Stimulated activated CD8-positive, alpha-beta memory T cell treated with anti-CD3 and anti-CD28 coated beads, Interleukin-12 subunit alpha, Interleukin-12 subunit beta, amount 100 ng/mL, for 24 hours (primary cell): ENCODE measurements around the gene TOM1L2.

Source experiments
- DNase-seq: peaks from one replicate; pipeline ENCODE4 v3.0.0-alpha.2; 2020; ENCODE audit errors: extremely low read depth

Gene TOM1L2

DNA sequence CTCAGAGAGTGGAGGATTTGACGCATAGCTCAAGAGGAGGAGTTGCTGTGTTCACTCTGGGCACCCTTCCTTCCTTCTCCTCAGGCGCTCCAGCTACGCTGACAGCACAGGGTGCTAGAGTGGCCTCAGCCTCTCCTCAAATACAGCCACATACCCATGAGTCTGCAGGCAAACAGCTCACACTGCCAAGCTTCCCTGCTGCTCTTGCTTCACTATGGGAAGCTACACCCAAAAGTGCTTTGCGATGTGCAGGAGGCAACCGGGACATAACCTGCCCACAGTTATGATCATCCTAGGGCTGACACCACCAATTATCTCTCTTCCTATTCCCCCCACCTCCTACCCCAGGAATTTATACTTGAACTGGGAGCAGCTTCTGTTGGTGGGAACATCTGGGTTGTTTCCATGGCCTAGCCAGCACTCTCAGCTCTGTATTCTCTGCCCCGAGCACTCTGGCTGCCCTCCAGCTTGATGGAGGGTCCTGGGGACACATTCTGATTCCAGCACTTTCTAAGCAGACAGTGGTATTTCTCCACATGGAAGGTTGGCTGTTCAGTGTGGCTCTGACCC is 95.2 kb downstream of the TOM1L2 start:
- no peak for DNase-seq

DNA sequence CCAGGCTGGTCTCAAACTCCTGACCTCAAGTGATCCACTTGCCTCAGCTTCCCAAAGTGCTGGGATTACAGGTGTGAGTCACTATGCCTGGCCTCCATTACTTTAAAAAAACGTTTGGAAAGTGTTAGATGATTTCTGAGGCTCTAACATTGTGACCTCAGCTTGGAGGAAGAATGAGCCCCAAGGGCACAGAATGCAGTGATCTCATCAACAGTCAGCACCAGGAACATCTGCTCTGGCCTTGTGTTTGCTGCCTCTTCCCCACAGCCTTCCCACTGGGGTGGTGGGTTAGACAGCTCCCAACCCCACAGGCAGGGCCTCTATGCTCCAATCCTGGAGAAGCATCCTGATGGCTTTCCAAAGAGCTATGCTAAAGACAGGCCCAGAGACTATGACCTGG is 97.7 kb downstream of the TOM1L2 start:
- DNase-seq, result no peak

DNA sequence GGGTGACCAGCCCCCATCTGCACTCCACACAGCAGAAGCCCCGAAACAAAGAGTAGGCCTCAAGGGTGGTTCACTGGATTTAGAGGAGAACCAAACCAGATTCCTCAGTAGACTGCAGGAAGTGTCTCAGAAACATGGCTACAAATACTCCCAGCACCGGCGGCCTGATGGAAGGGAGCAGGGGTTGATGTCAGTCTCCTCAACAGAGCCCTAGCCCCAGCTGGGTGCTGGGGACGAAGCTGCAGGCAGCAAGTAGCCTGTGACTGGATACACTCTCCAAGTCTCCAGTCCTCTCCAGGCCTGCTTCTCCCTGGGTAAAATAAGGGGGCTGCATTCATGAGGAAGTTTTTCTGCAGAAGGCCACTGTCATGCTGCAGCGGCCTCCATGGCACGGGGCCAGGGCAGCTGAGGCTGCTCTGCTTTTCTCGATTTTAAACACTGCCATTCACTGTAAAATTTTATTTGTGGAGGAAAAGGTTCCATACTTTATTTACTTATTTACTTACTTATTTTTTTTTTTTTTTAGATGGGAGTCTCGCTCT is 98.7 kb downstream of the TOM1L2 start:
- DNase-seq, result no peak

DNA sequence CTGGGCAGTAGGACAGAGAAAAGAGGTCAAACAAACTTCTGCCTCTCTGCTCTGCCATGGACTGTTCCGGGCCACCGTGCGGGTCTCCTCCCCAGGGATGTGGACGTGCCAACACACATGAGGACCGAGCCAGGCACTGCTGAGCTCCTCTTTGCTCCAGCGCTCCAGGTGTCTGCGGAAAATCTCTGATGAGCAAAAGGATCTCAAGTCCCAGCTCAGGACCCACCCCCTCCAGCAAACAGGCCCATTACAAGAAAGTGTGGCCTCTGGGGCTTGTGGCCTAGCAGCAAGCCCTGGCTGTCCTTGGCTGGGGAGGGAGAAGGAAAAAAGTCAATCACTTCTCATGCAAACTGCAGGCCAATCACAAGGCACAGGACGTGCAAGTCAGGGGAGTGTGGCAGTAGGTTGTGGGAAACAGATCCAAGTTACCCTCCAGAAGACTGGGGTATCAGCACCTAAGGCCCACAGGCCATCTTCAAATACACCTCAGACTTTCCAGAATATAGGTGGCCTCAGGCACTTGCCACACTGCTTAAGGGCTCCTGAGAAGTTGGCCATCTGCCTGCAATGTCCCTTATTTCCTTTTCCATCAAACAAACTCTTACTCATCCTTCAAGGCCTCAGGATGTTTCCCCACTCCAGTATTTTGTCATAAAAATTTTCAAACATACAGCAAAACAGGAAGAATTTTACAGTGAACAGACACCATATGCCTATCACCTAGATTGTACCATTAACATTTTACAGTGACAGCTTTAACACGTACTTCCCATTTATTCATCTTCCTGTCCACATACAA is 99.5 kb downstream of the TOM1L2 start:
- no peak for DNase-seq

DNA sequence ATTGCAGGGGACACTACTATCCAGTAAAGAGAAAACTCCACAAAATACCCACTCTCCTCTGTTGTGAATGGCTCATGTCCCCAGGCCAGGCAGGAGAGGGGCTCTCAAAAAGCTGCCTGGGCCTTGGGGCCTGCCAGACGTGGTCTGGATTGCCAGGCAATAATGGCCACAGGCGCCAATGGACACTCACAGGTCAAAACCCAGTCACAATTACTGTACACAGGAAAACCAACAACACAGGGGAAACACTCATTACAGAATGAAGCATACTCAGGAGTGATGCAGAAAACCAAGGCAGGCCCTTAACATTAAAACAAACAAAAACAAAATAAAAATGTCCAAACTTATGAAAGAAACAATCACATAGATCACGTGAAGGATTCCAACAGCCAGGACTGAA is 100.3 kb downstream of the TOM1L2 start:
- no peak for DNase-seq

DNA sequence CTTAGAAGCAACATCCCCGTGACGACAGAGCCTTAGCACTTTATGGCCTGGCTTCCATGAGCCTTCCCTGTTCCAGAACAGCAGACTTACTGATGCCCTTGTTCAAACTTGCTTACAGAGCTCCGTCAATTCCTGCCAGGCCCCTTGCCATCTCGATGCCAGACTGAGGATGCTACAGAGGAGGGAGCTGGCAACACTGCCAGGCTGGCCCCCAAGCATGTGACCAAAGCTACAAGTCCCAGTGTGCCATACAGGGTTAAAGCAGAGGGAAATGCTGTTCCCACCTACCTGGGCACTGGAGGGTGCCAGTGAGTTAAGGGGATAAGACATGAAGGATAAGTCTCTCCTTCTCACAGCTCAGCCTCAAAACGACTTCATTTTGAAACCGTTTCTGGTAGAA is 102.0 kb downstream of the TOM1L2 start:
- DNase-seq, result no peak

DNA sequence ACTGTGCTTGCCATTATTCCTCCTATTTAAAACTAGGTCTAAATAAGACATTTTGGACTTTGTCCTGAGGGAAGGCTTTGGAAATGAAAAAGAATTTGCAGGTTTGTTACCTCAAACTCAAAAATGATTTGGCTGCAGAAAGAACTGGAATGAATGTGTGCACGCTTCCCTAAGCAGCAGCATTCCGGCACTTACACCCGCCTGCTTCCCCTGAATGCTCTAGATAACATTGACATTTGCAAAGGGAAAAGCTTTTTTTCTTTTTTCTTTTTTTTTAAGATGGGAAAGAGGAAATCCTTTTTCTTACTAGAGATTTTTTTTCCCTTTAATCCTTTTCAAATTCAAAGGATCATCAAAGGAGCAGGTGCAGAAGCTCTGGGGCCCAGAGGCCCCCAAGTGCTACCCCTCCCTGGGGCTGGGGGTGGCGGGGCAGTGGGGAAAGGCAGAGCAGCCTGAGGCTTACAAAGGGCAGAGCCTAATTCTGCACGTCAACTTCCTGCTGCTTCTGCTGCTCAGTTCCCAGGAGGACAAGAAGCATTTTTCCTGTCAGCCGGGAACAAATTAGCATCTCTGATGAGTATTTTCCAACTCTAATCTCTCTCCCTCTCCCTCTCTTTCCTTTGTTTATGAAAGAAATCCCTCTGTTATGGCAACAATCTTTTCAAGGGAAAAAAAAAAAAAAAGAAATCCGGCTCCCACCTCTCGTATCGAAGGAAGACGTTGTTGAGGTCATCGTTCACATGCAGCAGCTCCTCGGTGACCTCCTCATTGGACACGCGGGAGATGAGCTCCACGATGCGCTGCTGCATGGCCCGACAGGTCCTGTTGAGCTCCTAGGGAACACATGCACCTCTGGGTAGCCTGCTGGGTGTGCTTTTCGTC is 103.3 kb downstream of the TOM1L2 start:
- DNase-seq, result no peak

DNA sequence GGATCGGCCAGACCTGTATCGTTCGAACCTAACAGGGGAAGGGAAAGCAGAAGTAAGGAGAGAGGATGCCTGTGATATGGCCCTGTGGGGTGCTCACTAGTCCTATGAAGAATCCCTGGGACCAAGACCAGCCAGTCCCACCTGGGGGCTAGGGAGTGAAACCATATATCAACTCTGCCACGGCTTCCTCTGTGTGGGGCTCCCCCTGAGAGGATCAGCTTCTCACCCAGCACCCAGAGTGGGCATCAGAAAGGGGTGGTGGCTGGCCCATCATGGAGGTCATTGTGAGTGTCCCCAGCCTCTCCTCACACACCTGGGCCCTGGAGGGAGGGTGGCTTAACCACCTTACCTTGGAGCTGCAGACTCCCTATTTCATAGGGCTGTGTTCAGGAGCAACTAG is 105.3 kb downstream of the TOM1L2 start:
- DNase-seq, result no peak

DNA sequence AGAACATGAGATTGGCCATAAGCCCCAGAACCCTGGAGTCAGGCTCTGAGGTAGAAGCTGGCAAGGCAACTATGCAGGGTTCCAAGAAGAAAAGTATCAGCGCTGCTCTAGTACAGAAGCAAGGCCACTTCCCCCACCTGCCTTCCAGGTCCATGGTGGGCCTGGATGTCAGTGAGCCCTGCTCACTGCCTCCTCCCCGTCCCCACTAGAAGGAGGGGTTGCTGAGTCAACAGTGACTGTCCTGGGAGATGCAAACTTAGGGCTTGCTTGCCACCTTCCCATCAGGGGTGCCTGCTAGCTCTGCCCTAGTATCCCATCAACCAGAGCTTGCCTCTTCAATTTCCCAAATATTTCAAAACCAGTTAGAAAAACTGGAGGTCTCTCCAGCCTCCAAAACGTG is 105.8 kb downstream of the TOM1L2 start:
- no peak for DNase-seq

DNA sequence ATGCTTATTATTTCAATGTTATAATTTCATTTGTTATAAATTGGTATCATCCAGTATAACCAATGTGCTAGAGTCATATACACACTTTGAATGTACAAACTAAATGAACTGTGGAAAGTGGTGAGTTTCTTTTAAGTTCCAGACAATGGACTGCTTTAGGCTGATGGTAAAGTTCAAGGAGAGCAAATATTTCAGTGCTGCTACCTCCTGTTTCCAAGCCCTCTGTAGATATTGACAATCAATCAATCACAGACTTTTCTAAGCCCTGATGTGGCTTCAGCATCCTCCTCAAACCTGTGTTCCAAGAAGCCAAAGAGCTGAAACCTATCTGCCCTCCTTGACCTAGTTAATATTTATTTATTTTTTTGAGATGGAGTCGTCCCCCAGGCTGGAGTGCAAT is 107.2 kb downstream of the TOM1L2 start:
- no peak for DNase-seq

DNA sequence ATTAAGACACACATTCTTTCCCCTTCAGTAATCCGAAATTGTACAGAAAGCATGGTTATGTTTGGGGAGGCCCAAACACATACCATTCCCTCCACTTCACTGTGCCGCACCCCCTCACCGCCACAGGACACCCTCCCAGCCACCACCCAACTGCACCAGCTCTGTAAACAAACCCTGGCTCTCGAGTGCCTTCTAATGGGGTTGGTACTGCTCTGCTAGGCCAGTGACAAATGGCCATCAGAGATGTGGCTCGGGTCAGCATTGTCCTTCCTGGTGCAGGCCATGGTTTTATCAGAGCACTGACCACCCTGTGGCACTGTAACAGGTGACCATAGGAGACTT is 111.5 kb downstream of the TOM1L2 start:
- DNase-seq, result no peak

DNA sequence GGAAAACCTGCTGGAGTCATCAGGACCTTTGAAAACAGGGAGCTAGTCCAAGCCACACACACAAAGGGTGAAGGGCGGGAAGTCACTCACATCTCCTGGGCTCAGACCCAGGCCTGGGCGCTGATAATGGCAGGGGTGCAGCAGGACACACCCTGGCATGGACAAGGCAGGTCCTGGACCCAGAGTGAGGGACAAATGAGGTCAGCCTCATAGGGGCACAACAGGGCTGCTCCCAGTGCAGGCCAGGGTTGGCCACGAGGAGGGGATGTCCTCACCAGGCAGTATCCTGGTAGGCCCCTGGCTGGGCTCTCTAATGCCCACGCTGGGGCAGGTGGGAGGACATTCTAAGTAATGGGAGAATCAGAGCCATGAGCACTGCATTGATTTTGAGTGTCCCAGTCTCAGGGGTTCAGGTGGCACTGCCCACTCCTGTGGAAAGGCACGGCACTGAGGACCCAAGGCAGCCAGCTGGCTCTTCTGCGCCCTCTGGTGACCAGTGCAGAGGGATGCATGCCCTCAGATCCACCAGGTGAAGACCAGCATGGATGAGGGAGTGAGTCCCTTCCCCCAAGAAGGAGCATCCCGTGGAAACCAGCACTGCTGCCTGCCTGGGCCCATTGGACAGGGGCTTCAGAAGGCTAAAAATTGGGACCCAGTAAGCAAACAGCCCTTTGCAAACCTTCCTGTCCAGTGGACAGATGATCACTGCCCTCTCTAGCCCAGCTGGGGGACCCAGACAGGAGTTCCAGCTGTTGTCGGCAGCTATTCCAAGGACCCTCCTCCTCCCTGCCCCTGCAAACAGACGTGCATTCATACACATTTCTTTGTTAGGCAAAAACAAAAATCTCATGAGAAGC is 112.1 kb downstream of the TOM1L2 start:
- DNase-seq, result no peak

DNA sequence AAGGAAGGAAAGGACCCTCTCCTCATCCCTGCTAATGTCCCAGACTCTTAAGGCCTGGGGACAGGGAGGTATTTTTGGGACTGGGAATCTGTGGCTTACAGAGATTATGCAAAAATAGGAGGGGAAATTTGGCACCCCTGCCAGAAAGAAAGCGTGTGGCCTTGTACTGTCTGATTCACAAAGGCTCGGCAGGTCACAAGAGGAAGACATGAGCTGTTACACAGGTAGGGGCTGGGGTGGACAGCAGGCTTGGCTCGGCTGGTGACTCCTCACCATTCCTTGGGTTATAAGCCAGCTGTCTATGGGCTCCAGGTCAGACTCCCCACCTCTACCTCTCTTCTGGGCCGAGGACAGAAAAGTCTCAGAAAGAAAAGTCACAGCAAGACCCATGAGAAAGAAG is 114.7 kb downstream of the TOM1L2 start:
- no peak for DNase-seq

DNA sequence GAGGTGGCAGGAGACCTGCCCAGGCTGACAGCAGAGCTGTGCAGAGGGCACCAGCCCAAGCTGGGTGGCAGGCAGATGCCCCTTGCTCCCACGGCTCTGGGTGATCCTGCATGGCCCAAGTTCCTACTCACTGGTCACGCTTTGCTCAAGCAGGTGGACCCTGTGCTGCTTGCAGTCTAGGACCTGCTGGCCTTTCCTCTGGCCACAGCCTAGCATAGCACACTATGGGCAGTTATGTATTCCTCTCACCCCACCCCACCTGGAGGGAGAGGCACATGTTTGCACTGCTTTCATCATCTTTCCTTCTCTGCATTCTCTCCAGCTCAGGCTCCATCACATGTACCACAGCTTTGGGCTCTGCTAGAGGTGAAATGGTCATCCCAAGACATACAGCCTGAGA is 115.8 kb downstream of the TOM1L2 start:
- no peak for DNase-seq

DNA sequence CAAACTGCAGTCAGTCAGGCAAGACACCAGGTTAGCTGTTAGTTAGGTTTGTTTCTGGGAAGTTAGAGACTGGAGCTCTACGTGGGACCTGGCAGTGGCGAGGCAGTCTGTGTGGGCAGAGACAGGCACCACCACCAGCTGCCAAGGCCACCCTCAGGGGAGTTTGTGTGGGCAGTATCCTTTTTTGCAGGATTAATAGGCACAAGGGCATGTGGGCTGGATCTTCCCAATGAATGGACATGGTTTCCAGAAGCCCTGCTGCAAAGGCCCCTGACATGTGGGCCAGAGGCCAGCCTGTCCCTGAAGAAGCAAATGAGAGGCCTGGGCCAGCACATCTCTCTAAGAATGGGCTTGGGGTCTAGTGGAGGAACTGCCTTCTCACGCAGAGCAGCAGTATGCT is 116.2 kb downstream of the TOM1L2 start:
- no peak for DNase-seq

DNA sequence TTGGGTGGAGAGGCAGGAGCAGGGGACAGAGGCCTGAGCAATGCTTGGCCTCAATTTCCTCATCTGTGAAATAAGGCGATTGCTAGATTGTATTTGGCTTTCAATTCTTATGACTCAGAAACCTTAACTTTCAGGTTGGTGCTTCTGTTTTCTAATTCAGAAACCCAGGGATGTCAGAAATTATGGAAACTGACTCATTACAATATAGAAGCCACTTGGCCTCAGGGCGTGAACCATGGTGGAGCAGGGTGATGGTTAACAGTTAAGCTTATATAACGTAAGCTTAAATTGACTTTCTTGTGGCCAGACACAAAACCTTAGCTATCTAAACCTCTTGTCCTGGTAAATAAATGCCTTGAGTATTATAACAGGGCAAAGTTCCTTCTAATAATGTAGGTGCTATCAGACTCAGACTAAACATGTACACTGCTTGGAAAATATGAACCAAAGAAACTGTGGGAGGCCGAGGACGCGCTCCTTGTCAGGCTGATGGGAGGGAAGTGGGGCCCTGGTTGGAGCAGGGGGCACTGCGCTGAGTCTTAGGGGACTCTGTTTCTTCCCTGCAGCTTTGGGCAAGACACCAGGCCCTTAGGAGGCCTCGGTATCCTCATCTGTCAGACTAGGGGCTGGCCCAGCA is 118.3 kb downstream of the TOM1L2 start:
- DNase-seq, result no peak

DNA sequence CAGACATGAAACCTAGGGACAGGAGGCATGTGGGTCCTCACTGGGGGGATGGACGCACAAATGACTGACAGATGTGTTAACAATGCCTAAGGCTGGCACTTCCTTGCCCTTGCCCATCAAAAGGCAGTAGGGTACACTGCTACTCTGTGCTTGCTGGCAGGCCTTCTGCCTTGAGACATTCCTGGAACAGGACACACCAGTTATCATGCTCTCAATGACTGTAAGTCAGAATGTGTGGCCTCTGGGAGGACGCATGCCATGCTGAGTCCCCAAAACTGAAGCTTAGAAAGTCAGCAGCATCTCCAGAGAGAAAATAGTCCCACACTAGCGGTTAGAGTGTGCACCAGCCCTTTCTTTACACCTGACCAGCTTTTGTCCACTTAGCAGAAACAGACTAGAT is 119.3 kb downstream of the TOM1L2 start:
- no peak for DNase-seq

DNA sequence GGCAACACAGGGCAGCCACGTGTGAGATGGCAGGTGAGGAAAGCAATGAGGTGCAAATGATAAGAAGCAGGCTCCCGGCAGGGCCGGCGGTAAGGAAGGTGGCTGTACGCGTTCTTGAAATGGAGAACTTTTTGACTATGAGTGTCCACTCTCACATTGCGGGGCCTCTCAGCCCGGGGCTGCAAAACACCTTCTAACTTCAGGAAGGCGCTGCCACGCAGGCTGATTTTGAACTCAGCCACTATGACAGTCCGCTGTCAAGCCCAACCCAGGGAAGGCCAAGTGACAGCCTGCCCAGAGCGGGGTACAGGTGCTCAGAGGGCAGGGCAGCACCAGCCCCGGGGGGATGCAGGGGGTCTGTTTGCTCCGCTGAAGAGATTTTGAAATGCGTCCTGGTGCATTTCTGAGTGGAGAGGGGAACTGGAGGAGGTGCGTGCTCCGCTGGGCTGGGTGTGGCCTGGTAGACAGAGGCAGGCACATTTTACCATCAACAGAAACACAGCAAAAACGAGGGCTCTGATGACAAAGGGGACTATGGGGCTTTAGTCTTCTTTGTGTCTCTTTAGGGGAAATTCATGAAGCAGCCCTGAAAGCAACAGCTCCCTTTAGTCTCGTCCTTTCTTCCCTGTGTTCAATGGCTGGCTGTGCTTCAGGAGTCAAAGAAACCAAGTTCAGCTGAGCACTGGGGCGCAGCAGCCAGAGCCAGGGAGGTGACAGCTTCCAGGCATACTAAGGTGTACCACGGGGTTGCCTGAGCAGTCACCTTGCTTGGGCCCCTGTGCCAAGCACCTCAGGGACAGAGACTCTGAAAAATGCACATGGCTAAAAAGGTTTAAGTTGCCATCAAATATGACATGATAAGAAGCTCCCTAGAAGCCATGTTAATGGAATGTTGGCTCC is 120.8 kb downstream of the TOM1L2 start:
- DNase-seq, result no peak

DNA sequence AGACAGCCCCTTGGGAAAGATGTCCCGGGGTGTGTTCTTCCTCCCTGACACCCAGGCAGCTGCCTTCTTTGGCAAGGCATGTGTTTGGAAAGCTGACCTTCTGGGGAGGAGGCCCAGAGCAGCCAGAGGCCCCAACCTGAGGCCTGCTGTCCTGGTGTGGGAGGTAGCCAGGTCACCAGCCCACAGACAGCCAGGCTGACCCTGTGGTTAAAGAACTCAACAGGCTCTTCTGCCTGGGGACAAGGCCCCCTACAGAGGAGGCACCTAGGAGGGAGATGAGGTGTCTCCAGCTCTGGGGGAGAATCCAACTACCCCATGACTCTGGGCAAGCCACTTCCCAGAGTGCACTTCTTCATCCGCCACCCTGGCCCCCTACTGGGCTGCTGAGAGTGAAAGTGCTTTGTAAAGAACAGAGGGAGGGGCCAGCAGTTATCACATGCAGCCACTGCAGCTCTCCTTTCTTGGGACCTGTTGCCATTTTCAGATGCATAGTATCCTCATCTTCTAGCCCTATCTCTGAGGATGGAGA is 122.3 kb downstream of the TOM1L2 start:
- no peak for DNase-seq
